IPS-11a (cell line): ENCODE data around the gene SPOCK1.
"Not testable (repeated sequence)": the region's sequence is repeated elsewhere in the genome, so short reads cannot be mapped to it uniquely, and the experiment has no call there.

Experiments used
- H3K4me3 ChIP-seq: one replicate; pipeline ENCODE4 v1.5.1; 2013; ENCODE audit warnings: low read depth, low read length, control low read depth

The SPOCK1 gene

DNA sequence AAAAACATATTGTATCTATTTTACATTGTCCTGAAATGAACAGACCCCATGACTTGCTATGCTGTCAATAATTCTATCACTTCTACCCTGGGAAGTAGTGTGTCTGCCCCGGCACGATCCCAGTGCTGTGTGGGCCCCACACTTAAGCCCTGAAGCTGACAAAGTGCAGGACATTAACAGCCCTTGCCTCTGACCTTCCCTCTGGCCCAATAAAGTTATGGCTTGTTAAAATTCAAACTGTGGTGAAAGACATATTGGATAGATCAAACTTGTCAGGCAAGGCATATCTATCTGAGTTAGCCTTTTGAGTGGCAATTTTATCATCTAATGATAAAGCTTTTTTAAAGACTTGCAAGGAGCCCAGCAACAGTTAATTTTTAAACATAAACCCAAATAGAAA, 229.2 kb downstream of the SPOCK1 start:
- H3K4me3 ChIP-seq = no peak overlapping the region

DNA sequence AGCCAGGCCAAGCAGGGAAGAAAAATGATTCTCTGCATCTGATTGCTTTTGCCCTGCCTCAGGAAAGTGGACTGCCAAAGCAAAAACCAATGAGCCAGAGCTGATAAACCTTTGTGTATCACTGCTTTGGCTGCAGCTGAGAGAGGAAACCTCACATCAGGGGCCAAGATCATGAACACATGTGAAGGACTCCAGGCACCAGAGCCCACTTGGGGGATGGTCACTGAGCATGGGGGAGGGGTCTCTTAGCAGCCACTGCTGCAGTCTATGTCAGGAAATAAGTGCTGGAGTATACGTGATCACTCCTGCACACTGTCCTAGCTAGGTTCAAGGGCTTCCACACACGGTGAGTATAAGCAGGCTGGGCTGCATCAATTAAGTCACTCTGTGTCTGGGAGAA, 229.9 kb downstream of the SPOCK1 start:
- H3K4me3 ChIP-seq = no peak overlapping the region

DNA sequence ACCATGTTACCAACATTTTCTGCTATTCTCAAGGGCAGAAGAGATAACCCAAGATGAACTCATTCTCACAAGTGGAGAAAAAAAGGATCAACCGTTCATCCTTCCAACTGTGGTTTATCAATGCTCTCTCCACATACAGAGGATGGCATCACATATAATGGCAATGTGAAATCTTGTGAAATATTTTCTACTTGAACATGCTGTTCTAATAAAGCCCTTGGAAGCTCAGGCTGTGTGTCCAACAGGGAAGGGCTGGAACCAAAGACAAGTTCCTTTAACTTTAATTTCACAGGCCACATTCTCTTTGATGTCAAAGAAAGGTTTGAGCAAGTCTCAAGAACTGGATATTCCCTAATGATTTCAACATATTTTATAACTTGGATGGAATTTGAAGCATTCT, 230.5 kb downstream of the SPOCK1 start:
- no peak overlapping the region for H3K4me3 ChIP-seq

DNA sequence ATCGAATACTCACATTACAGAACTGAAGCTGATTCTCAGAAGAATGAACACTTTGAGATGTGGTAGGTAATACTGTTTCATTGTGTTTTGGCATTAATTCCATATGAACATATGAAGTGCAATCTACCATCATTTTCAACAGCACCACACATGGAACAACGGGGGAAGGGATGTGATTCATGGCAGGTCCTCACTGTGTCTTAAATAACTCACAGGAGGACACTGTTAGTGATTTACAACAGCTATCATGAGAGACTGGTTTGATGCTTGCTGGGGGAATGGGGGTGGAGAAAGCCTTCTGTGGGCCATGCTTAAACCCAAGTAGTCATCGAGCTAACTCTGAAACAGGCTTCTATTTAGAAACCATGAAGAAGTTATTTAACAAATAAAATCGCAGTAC, 232.9 kb downstream of the SPOCK1 start:
- no peak overlapping the region for H3K4me3 ChIP-seq

DNA sequence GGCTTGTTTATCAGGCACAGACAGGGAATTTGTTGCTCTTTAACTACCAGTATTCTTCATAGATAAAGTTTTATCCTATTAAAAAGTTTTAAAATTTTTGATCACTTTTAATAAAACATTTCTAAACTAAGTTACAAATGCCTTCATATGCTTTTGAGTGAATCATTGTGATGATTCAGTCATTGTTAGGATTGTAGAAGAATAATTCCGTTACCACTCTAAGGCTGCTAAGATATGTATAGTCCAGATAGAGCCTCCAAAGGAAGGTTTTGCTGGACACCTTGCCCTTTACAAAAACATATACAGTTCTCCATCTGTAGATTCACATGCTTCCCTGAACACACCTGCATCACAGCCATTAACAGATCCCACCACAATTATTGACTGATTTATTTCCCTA, 233.7 kb downstream of the SPOCK1 start:
- no peak overlapping the region for H3K4me3 ChIP-seq

GRCh38 chr5:137264573-137264972, 234.6 kb downstream of the SPOCK1 start:
- no peak overlapping the region for H3K4me3 ChIP-seq

DNA sequence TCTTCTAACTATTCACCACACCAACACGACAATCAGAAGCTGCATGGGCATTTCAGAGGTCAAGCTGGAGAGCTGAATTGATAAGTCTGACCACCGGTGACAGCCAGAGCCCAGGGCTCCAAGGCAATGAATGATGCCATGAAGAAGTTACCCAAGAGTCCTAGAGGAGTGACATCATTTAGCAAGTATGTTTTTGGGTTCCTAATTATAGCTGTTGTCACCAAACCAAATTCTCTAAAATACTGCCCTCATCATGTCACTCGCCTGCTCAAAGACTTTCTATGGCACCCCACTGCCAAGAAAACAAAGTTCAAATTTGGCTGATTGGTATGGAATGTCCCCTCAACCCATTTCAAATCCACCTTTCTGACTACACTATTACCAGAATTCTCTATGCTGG, 235.1 kb downstream of the SPOCK1 start:
- H3K4me3 ChIP-seq = no peak overlapping the region

- H3K4me3 ChIP-seq = no peak overlapping the region
Measured at GRCh38 chr5:137263371-137264005, 235.6 kb downstream of the SPOCK1 start.

DNA sequence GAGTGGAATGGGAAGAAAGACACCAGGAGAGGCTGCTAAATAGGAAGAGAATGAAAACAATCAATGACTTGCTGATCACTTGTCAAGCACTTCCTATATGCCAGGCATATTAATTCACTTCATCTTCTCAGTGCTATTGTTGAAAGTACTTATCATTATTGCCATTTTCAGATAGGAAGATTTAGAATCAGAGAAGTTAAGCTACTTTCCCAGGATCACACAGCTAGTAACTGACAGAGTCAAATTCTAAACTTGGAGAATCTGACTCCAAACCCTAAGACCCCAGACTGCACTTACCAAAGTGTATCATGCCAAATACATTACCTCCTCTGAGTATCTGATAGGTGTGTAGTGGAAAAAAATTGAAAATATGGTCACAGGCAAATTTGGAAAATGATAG, 236.3 kb downstream of the SPOCK1 start:
- no peak overlapping the region for H3K4me3 ChIP-seq

GRCh38 chr5:137260820-137261695, 238.1 kb downstream of the SPOCK1 start:
- no peak overlapping the region for H3K4me3 ChIP-seq

DNA sequence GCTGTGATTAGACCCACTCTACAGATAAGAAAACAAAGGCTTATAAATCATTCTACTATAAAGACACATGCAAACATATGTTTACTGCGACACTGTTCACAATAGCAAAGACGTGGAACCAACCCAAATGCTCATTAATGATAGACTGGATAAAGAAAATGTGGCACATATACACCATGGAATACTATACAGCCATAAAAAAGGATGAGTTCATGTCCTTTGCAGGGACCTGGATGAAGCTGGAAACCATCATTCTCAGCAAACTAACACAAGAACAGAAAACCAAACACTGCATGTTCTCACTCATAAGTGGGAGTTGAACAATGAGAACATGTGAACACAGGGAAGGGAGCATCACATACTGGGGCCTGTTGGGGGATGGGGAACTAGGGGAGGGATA, 240.0 kb downstream of the SPOCK1 start:
- not testable (repeated sequence) for H3K4me3 ChIP-seq

GRCh38 chr5:137254119-137255090, 244.7 kb downstream of the SPOCK1 start:
- H3K4me3 ChIP-seq = no peak overlapping the region

- H3K4me3 ChIP-seq = no peak overlapping the region
Measured at GRCh38 chr5:137252512-137252911, 246.6 kb downstream of the SPOCK1 start.

DNA sequence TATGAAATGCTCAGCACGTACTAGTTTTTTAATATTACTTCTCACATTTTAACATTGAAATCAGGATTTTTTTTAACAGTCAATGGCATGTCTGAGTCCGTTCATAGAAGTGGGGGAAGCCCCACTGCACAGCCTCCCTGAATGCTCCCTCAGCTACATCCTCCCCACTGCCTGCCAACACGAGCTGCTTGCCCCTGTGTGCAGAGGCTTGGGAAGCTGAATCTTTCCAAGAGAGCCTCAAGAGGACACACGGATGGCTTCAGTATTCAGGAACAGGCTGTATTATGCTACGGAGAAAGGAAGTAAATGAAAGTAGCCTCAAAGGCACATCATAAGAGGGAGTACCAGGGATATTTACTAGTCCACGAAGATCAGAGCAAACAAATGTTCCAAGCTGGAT, 248.7 kb downstream of the SPOCK1 start:
- H3K4me3 ChIP-seq = no peak overlapping the region

DNA sequence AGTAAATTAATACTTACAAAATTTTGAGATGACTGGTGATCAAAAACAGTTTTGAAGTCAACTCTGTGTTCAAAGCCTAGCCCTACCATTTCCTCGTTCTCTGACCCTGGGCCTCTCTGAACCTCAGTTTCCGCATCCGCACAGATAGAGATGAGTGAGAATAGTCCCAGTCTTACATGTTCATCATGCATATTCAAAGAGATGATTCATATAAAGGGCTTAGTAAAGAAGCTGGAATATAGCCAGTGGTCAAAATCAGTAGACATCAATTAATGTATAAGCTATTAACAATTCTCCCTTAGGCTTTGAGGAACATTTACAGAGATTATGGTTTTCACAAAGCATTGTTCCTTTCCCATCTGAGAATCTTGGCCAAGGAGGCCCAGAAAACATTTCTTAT, 250.6 kb downstream of the SPOCK1 start:
- H3K4me3 ChIP-seq = no peak overlapping the region

DNA sequence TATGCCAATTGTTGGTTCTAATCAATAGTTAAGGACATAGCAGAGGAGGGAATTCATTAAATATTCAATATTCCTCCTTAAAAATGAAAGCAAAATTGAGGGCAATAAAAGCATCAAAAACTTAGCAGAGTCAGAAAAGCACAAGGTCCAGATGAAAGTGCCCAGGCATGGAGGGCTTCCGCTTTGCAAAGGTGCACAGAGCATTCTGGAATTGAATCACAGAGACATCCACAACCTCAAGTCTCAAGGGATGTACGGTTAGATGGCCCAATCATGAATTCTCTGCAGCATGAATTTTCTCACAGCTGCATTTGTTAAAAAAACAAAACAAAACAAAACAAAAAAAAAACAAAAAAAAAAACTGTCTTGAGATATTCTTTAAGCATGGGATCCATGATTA, 253.7 kb downstream of the SPOCK1 start:
- no peak overlapping the region for H3K4me3 ChIP-seq

- no peak overlapping the region for H3K4me3 ChIP-seq
Measured at GRCh38 chr5:137240285-137240684, 258.8 kb downstream of the SPOCK1 start.

GRCh38 chr5:137236849-137237507, 262.1 kb downstream of the SPOCK1 start:
- no peak overlapping the region for H3K4me3 ChIP-seq

DNA sequence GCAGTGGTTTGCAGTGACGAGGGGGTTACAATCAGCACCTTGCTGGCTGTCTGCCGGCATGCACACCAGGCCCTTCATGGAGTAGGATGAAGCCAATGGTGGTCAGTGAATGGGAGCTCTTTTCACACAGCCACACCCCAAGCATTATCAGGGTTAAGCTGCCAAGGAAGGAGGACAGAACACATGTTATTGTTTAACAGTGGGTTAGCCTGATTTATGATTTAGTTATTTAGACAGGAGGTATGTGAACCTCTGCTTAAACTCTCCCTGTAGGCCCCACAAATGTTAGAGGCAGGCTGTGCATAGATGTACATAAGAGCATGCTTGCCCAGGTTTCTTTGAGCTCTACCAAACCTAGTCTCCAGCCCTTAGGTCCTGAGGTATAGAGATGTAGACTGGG, 262.9 kb downstream of the SPOCK1 start:
- H3K4me3 ChIP-seq = no peak overlapping the region

DNA sequence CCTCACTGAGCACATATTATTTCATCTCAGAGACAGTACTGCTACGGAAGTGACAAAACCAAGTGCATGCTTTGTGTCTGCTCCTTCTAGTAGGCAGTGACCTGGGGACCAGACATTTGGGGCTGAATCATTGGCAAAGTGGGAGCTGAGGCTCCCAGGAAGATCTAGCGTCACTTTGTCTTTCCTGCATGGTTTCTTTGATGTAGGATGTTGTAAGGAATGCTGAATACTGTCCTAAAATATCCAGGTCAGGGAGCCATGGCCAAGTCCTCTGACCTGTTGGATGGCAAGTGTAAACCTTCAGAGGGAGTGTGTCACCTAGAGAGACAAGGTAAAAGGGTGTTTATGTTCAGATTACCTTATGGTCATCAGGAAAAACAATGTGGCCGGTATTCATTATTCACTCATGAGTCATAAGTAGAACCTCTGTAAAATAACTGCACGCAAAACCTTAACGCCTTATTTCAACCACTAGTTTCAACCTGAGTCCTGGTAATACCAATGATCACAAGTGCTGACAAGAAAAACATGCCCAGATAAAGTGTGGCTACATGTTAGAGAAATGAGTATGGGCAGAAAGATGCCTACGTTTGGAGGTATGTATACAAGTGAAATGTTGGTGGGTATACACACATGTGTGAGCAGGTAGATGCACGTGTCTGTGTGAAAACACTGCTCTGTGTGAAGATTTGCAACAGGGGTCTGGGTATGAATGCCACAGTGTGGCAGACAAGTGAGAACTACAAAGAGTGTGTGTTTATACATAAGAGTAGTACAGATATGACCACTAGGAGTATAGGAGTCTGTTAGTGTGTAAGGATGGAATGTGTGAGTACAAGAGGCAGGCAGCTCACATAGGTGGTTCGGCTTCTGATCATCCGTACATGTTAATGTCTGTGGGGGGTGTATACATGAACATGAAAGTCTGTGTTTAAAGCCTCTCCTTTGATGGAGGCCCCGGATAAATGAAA, 263.9 kb downstream of the SPOCK1 start:
- no peak overlapping the region for H3K4me3 ChIP-seq
